ENCODE measurements around the gene CEP85L. TPM values are rescaled to one million over a fixed set of nuclear protein-coding genes. Genes with fewer than 3 reads are reported as not detected.

CEP85L gene
- total and polyA plus RNA-seq, 2 of the 13 experiments (the other 11 are each of a cell fraction or from before 2014, with no cell fraction given): 0.44 to 1.7 TPM

- no peak for TF ChIP-seq MLXIP (CRISPR knock-in tag; IDR thresholded peaks at IDR 0.05; ENCODE audit: borderline replicate concordance)
- no peak for TF ChIP-seq MZF1 (CRISPR knock-in tag; IDR thresholded peaks at IDR 0.05; ENCODE audit: borderline replicate concordance)
- TF ChIP-seq ESRRA (CRISPR knock-in tag; IDR thresholded peaks at IDR 0.05; ENCODE audit: low read depth): no peak
- no peak for TF ChIP-seq SNAPC5 (CRISPR knock-in tag; IDR thresholded peaks at IDR 0.05; ENCODE audit: borderline replicate concordance)
- no peak for TF ChIP-seq ZNF318 (CRISPR knock-in tag; IDR thresholded peaks at IDR 0.05)
- no peak for TF ChIP-seq EHMT2 (IDR thresholded peaks at IDR 0.05; ENCODE audit: borderline replicate concordance, low read depth, low read length)
- no peak for TF ChIP-seq MLX (CRISPR knock-in tag; IDR thresholded peaks at IDR 0.05)
- no peak for TF ChIP-seq ZNF350 (CRISPR knock-in tag; IDR thresholded peaks at IDR 0.05; ENCODE audit: borderline replicate concordance, low read depth)
- no peak for TF ChIP-seq ZNF331 (CRISPR knock-in tag; IDR thresholded peaks at IDR 0.05)
- no peak for TF ChIP-seq ZFP82 (CRISPR knock-in tag; IDR thresholded peaks at IDR 0.05; ENCODE audit: borderline replicate concordance)
Measured at GRCh38 chr6:118528129-118528528, 123.3 kb downstream of the CEP85L start (continued).

Data from HepG2 (cell line).